HepG2 (cell line): Measurements from ENCODE around the gene CDK13. TPM values are rescaled to one million over a fixed set of nuclear protein-coding genes. Genes with fewer than 3 reads are reported as not detected.
A peak's percentile ranks its signal among the peaks of the same experiment; 100 is the strongest.

Experiments used
- ATAC-seq: fragments of 200-7000 bp; cut with Tn5 transposase; 3 replicates; pipeline ENCODE4 v1.9.1; 2020; ENCODE audit warnings: mild to moderate bottlenecking, moderate library complexity
- BruUV-seq: library from RNA; stranded (reverse); fragments of 400-500 nt; replicated peaks from 2 replicates; lab custom pipeline; 2021; lab: Mats Ljungman, UMichigan
- CTCF ChIA-PET: fragments of 300-600 bp; formaldehyde crosslinking; extraction: SDS; loops from one replicate; lab custom pipeline; 2021; ENCODE audit warnings: low total read pairs, inconsistent platforms, low intra/inter-chr PET ratio; lab: Yijun Ruan, JAX
- POLR2A ChIA-PET: fragments of 350-600 bp; sonication (Branson Sonifier 250); formaldehyde crosslinking; loops from one replicate; lab custom pipeline; 2020; ENCODE audit warnings: antibody characterized with exemption, inconsistent platforms; lab: Yijun Ruan, JAX
- DNase-seq: peaks from one replicate; pipeline ENCODE4 v3.0.0-alpha.2; 2015; ENCODE audit warnings: low spot score
- FAIRE-seq: peaks from 3 replicates; lab custom pipeline; 2011; peaks lifted over from hg19 to GRCh38; lab: Jason Lieb, UNC
- H2AFZ ChIP-seq: one replicate; pipeline ENCODE4 v1.6.1; 2011; ENCODE audit warnings: low read length, inconsistent platforms
- H3K27ac ChIP-seq: fragments of 300-600 bp; 3 replicates; pipeline ENCODE4 v1.8.0; 2011; ENCODE audit warnings: mixed run types, mild to moderate bottlenecking, mixed read lengths, low read length, inconsistent platforms; ENCODE audit not compliant: insufficient read depth; ENCODE audit errors: extremely low read length
- H3K27me3 ChIP-seq, 2 experiments: fragments of 200-600 bp in 1 of 2; 2 replicates in 1 of 2; 3 replicates in 1 of 2; pipeline versions ENCODE4 v1.6.0 to v1.8.0; 2011; ENCODE audit warnings: low read length in 2 of 2, mild to moderate bottlenecking in 2 of 2, moderate library complexity in 2 of 2, inconsistent platforms in 1 of 2; ENCODE audit not compliant: insufficient read depth in 2 of 2, control insufficient read depth in 1 of 2
- H3K36me3 ChIP-seq, 2 experiments: fragments of 200-600 bp in 1 of 2; replicated peaks in 1 of 2; 2 replicates in 1 of 2; 3 replicates in 1 of 2; pipeline versions ENCODE4 v1.5.1 to v1.8.0; 2011; ENCODE audit warnings: low read length in 2 of 2, inconsistent platforms in 1 of 2; ENCODE audit not compliant: insufficient read depth in 2 of 2, control insufficient read depth in 1 of 2
- H3K4me1 ChIP-seq: 2 replicates; pipeline ENCODE4 v1.5.1; 2012; ENCODE audit warnings: low read length, inconsistent platforms; ENCODE audit not compliant: insufficient read depth
- H3K4me2 ChIP-seq: 2 replicates; pipeline ENCODE4 v1.6.0; 2011; ENCODE audit warnings: low read depth, low read length, inconsistent platforms
- H3K4me3 ChIP-seq, 3 experiments: fragments of 200-600 bp in 1 of 3; sonication (generic), shearing (Covaris generic) in 1 of 3; replicated peaks in 1 of 3; 2 replicates each; pipeline ENCODE4 v1.5.1; 2011 to 2016; ENCODE audit warnings: low read length in 3 of 3, inconsistent platforms in 2 of 3, low read depth in 2 of 3, mild to moderate bottlenecking in 2 of 3, control low read depth in 1 of 3, mixed read lengths in 1 of 3; ENCODE audit not compliant: insufficient read depth in 1 of 3
- H3K79me2 ChIP-seq: one replicate; pipeline ENCODE4 v1.6.1; 2011; ENCODE audit warnings: low read length, inconsistent platforms; ENCODE audit not compliant: insufficient read depth
- H3K9ac ChIP-seq: 2 replicates; pipeline ENCODE4 v1.6.0; 2011; ENCODE audit warnings: mild to moderate bottlenecking, low read depth, low read length, inconsistent platforms; ENCODE audit not compliant: insufficient read depth
- H3K9me3 ChIP-seq: 2 replicates; pipeline ENCODE4 v1.5.1; 2012; ENCODE audit warnings: mild to moderate bottlenecking, low read length
- H4K20me1 ChIP-seq: 2 replicates; pipeline ENCODE4 v1.6.0; 2011; ENCODE audit warnings: inconsistent platforms, mild to moderate bottlenecking, low read length, moderate library complexity; ENCODE audit not compliant: insufficient read depth
- DPF2 ChIP-seq: sonication (generic); formaldehyde crosslinking; IDR thresholded peaks from 2 replicates; pipeline ENCODE4 v1.4.0; 2020; ENCODE audit warnings: mild to moderate bottlenecking, low read depth, missing genetic modification reagents, borderline replicate concordance
- RCOR2 ChIP-seq: IDR thresholded peaks from 2 replicates; pipeline ENCODE4 v1.6.1; 2016; ENCODE audit warnings: missing biosample characterization, missing genetic modification reagents
- REPIN1 ChIP-seq: sonication (generic); formaldehyde crosslinking; IDR thresholded peaks from 2 replicates; pipeline ENCODE4 v1.8.0; 2022; ENCODE audit warnings: missing genetic modification reagents, low read depth, mild to moderate bottlenecking, borderline replicate concordance
- RFX5 ChIP-seq: IDR thresholded peaks from 2 replicates; pipeline ENCODE4 v1.6.1; 2011; ENCODE audit warnings: low read depth, low read length, improper control_type of control experiment
- ZC3H4 ChIP-seq: sonication (generic); formaldehyde crosslinking; IDR thresholded peaks from 2 replicates; pipeline ENCODE4 v1.4.0; 2020; ENCODE audit warnings: missing genetic modification reagents, borderline replicate concordance
- ZMYM2 ChIP-seq: sonication (generic); formaldehyde crosslinking; IDR thresholded peaks from 2 replicates; pipeline ENCODE4 v1.8.0; 2022; ENCODE audit warnings: mild to moderate bottlenecking, missing genetic modification reagents
- ZMYM3 ChIP-seq: sonication (generic); formaldehyde crosslinking; IDR thresholded peaks from 2 replicates; pipeline ENCODE4 v1.5.1; 2020; ENCODE audit warnings: mild to moderate bottlenecking, missing genetic modification reagents
- ZNF670 ChIP-seq: sonication (generic); formaldehyde crosslinking; IDR thresholded peaks from 2 replicates; pipeline ENCODE4 v1.8.0; 2022; ENCODE audit warnings: mild to moderate bottlenecking, missing genetic modification reagents, borderline replicate concordance
- ZNF770 ChIP-seq: sonication (generic); formaldehyde crosslinking; IDR thresholded peaks from 2 replicates; pipeline ENCODE4 v1.5.0; 2020; ENCODE audit warnings: mild to moderate bottlenecking, missing genetic modification reagents
- ZSCAN30 ChIP-seq: sonication (generic); formaldehyde crosslinking; IDR thresholded peaks from 2 replicates; pipeline ENCODE4 v1.5.0; 2020; ENCODE audit warnings: mild to moderate bottlenecking, missing genetic modification reagents
- WGBS: methylation state at CpG from one replicate; pipeline ENCODE4 v1.1.6; 2017; ENCODE audit warnings: low lambda C conversion rate; 5-methylcytosine and 5-hydroxymethylcytosine counted together
- in situ Hi-C: cut with HindIII; loops from 2 replicates; pipeline ENCODE4 v1.10.0; 2017; ENCODE audit warnings: low pct_unique_long_range_greater_than_20kb; ENCODE audit not compliant: extremely low pct_ligation_motif_present
- intact Hi-C: fragments of 100-400 bp; cut with micrococcal nuclease; formaldehyde crosslinking; loops from one replicate; pipeline ENCODE4 v1.10.0; 2022; ENCODE audit not compliant: unreplicated experiment
- polyA plus RNA-seq, 8 experiments: library from polyadenylated mRNA; depleted of rRNA in 3 of 8; stranded (reverse) in 7 of 8; unstranded in 1 of 8; fragments of >200 nt; fragmentation: Illumina TruSeq in 4 of 8; extraction: Trizol in 4 of 8; gene quantifications; 2 replicates each; pipeline versions ENCODE4 v1.2.1 to v1.2.3, GENCODE V29; 2011 to 2016; ENCODE audit warnings: low read depth in 4 of 8, missing spikeins in 1 of 8, mixed read lengths in 1 of 8; ENCODE audit not compliant: insufficient read depth in 1 of 8
- total RNA-seq, 5 experiments: library from RNA; depleted of rRNA; stranded (reverse); fragments of >200 nt; fragmentation: Illumina TruSeq; extraction: Trizol; gene quantifications; 2 replicates each; pipeline ENCODE4 v1.2.3, GENCODE V29; 2016; ENCODE audit warnings: low read depth in 1 of 5

CDK13 gene
- total and polyA plus RNA-seq, 2 of the 13 experiments (the other 11 are each of a cell fraction or from before 2014, with no cell fraction given) = 21.0 to 40.9 TPM

GRCh38 chr7:39948375-39948955 lies 1.6 kb upstream of the CDK13 start:
- no TSS peak for BruUV-seq
- ChIA-PET POLR2A (interaction anchor here (0.7 to 1.6 kb wide), 7 partner anchors 8 to 186 kb away, joined by 3 to 5 read pairs (median 3); partner anchors contain the start of genes MPLKIP and SUGCT), CTCF (no interaction called here)
- intact Hi-C loops = loop anchor here (2.0 kb wide), 2 partner anchors 52 to 186 kb away; partner anchors contain the start of genes MPLKIP and SUGCT
- in situ Hi-C loops = no loop called here
- WGBS = 45% methylated on average over 10 of the region's 10 CpGs
- Histone ChIP-seq H3K27me3 (no peaks in the 10 kb centered on the region; a peak in 1 of 5 replicates), H3K36me3 (no peaks in the 10 kb centered on the region), H2AFZ (no peak overlapping the region), H3K9ac (peak overlapping the region; percentile 99), H3K27ac (peak overlapping the region; percentile 100), H4K20me1 (peaks cover 22% of the 10 kb centered on the region), H3K9me3 (no peaks in the 10 kb centered on the region), H3K4me1 (peaks cover 10% of the 10 kb centered on the region; the same call in 1 of the 2 replicates), H3K4me2 (peak overlapping the region; percentile 96), H3K79me2 (peaks cover 24% of the 10 kb centered on the region), H3K4me3 (peak overlapping the region; percentile 64 to 100 (median 89))
- no peak for FAIRE-seq
- no peak for DNase-seq
- ATAC-seq = no peak
- TF ChIP-seq RCOR2 (CRISPR knock-in tag) (0 out of 2 replicates have a peak, but pooled peaks have one; percentile 43), ZSCAN30 (0 out of 2 replicates have a peak, but pooled peaks have one; percentile 13), RFX5 (no peak), ZC3H4 (0 out of 2 replicates have a peak, but pooled peaks have one; percentile 67), ZNF770 (peak; percentile 97), REPIN1 (CRISPR knock-in tag) (no peak), ZMYM2 (CRISPR knock-in tag) (0 out of 2 replicates have a peak, but pooled peaks have one; percentile 43), ZNF670 (CRISPR knock-in tag) (no peak), DPF2 (CRISPR knock-in tag) (no peak), ZMYM3 (peak; percentile 49; the same call in 1 of the 2 replicates)
